ENCODE data around the gene TAC1. TPM values are rescaled to one million over a fixed set of nuclear protein-coding genes. Genes with fewer than 3 reads are reported as not detected.

TAC1 gene
- total and polyA plus RNA-seq, 2 experiments from 2014 or later, result 7.5 to 8.7 TPM

- H3K4me1 ChIP-seq (ENCODE audit: insufficient read depth), result no peaks in the 10 kb centered on the region
- H3K9me2 ChIP-seq (ENCODE audit: insufficient read depth), result no peaks in the 10 kb centered on the region
- H3K27ac ChIP-seq (ENCODE audit: low read depth), result no peak overlapping the region
- Mint-ChIP-seq H3K36me3 (ENCODE audit: low read depth) (no peaks in the 10 kb centered on the region), H3K27me3 (ENCODE audit: insufficient read depth, low read depth, poor library complexity) (no peaks in the 10 kb centered on the region), H3K9me3 (no peaks in the 10 kb centered on the region), H3K4me3 (no peak overlapping the region), H3K27ac (no peak overlapping the region), H3K4me1 (no peaks in the 10 kb centered on the region)
- H3F3A ChIP-seq (replicated peaks; ENCODE audit: low read depth), result no peaks in the 10 kb centered on the region
- ATAC-seq (no peak), DNase-seq (ENCODE audit: low spot score) (no peak)
- H3K27me3 ChIP-seq (ENCODE audit: insufficient read depth), result no peaks in the 10 kb centered on the region
- H4K20me1 ChIP-seq (replicated peaks; ENCODE audit: insufficient read depth), result no peaks in the 10 kb centered on the region
- no peak overlapping the region for H3K4me3 ChIP-seq
- no peak overlapping the region for H2AFZ ChIP-seq
- TF ChIP-seq CTCF (conservative IDR thresholded peaks at IDR 0.05; ENCODE audit: low read depth in 2 of 2) (no peak), CREB1 (CRISPR knock-in tag; IDR thresholded peaks at IDR 0.05; ENCODE audit: low read depth) (no peak), POLR2AphosphoS5 (IDR thresholded peaks at IDR 0.05; ENCODE audit: low read depth) (no peak), NANOG (IDR thresholded peaks at IDR 0.05; ENCODE audit: borderline replicate concordance) (no peak), REST (IDR thresholded peaks at IDR 0.05; ENCODE audit: unreplicated experiment) (no peak), ZNF331 (CRISPR knock-in tag; IDR thresholded peaks at IDR 0.05; ENCODE audit: low read depth) (no peak), EZH2phosphoT487 (IDR thresholded peaks at IDR 0.05; ENCODE audit: unreplicated experiment) (no peak), EZH2 (IDR thresholded peaks at IDR 0.05; ENCODE audit: low read depth, unreplicated experiment) (no peak), JUNB (IDR thresholded peaks at IDR 0.05; ENCODE audit: unreplicated experiment) (no peak), ZNF114 (CRISPR knock-in tag; IDR thresholded peaks at IDR 0.05) (no peak), STAT1 (IDR thresholded peaks at IDR 0.05; ENCODE audit: unreplicated experiment) (no peak)
- TF ChIP-seq, protein P1, sequence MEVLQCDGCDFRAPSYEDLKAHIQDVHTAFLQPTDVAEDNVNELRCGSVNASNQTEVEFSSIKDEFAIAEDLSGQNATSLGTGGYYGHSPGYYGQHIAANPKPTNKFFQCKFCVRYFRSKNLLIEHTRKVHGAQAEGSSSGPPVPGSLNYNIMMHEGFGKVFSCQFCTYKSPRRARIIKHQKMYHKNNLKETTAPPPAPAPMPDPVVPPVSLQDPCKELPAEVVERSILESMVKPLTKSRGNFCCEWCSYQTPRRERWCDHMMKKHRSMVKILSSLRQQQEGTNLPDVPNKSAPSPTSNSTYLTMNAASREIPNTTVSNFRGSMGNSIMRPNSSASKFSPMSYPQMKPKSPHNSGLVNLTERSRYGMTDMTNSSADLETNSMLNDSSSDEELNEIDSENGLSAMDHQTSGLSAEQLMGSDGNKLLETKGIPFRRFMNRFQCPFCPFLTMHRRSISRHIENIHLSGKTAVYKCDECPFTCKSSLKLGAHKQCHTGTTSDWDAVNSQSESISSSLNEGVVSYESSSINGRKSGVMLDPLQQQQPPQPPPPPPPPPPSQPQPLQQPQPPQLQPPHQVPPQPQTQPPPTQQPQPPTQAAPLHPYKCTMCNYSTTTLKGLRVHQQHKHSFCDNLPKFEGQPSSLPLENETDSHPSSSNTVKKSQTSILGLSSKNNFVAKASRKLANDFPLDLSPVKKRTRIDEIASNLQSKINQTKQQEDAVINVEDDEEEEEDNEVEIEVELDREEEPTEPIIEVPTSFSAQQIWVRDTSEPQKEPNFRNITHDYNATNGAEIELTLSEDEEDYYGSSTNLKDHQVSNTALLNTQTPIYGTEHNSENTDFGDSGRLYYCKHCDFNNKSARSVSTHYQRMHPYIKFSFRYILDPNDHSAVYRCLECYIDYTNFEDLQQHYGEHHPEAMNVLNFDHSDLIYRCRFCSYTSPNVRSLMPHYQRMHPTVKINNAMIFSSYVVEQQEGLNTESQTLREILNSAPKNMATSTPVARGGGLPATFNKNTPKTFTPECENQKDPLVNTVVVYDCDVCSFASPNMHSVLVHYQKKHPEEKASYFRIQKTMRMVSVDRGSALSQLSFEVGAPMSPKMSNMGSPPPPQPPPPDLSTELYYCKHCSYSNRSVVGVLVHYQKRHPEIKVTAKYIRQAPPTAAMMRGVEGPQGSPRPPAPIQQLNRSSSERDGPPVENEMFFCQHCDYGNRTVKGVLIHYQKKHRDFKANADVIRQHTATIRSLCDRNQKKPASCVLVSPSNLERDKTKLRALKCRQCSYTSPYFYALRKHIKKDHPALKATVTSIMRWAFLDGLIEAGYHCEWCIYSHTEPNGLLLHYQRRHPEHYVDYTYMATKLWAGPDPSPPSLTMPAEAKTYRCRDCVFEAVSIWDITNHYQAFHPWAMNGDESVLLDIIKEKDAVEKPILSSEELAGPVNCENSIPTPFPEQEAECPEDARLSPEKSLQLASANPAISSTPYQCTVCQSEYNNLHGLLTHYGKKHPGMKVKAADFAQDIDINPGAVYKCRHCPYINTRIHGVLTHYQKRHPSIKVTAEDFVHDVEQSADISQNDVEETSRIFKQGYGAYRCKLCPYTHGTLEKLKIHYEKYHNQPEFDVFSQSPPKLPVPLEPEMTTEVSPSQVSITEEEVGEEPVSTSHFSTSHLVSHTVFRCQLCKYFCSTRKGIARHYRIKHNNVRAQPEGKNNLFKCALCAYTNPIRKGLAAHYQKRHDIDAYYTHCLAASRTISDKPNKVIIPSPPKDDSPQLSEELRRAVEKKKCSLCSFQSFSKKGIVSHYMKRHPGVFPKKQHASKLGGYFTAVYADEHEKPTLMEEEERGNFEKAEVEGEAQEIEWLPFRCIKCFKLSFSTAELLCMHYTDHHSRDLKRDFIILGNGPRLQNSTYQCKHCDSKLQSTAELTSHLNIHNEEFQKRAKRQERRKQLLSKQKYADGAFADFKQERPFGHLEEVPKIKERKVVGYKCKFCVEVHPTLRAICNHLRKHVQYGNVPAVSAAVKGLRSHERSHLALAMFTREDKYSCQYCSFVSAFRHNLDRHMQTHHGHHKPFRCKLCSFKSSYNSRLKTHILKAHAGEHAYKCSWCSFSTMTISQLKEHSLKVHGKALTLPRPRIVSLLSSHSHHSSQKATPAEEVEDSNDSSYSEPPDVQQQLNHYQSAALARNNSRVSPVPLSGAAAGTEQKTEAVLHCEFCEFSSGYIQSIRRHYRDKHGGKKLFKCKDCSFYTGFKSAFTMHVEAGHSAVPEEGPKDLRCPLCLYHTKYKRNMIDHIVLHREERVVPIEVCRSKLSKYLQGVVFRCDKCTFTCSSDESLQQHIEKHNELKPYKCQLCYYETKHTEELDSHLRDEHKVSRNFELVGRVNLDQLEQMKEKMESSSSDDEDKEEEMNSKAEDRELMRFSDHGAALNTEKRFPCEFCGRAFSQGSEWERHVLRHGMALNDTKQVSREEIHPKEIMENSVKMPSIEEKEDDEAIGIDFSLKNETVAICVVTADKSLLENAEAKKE (CRISPR knock-in tag; IDR thresholded peaks at IDR 0.05), result no peak
- TF ChIP-seq, protein P2, sequence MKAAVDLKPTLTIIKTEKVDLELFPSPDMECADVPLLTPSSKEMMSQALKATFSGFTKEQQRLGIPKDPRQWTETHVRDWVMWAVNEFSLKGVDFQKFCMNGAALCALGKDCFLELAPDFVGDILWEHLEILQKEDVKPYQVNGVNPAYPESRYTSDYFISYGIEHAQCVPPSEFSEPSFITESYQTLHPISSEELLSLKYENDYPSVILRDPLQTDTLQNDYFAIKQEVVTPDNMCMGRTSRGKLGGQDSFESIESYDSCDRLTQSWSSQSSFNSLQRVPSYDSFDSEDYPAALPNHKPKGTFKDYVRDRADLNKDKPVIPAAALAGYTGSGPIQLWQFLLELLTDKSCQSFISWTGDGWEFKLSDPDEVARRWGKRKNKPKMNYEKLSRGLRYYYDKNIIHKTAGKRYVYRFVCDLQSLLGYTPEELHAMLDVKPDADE (IDR thresholded peaks at IDR 0.05), result no peak
- no peak overlapping the region for H3K4me2 ChIP-seq
- no peaks in the 10 kb centered on the region for H3K36me3 ChIP-seq (ENCODE audit: insufficient read depth)
- no peaks in the 10 kb centered on the region for H3K79me2 ChIP-seq (replicated peaks; ENCODE audit: insufficient read depth)
Observed at GRCh38 chr7:97722386-97722785, 9.5 kb upstream of the TAC1 start.

Data from GM23338 (cell line).